ENCODE results near the gene TTC28. TPM values are rescaled to one million over a fixed set of nuclear protein-coding genes. Genes with fewer than 3 reads are reported as not detected.

TTC28 gene
- total RNA-seq, 1 experiment from 2014 or later, result 0.12 TPM

- no peak for TF ChIP-seq ZBTB33 (IDR thresholded peaks at IDR 0.05; ENCODE audit: extremely low read depth, insufficient replicate concordance, low read length)
- TF ChIP-seq SIN3A (IDR thresholded peaks at IDR 0.05; ENCODE audit: low read depth), result no peak
Measured at GRCh38 chr22:28024422-28024888, 655.2 kb downstream of the TTC28 start (continued).

GRCh38 chr22:28023774-28024173 is 655.9 kb downstream of the TTC28 start:
- no peak overlapping the region for H3K9ac ChIP-seq (ENCODE audit: low read length)
- H2AFZ ChIP-seq (ENCODE audit: low read depth, low read length, poor library complexity, severe bottlenecking), result no peak overlapping the region
- no TSS peak for BruUV-seq (replicated peaks)
- no peaks in the 10 kb centered on the region for H3K79me2 ChIP-seq (ENCODE audit: insufficient read depth, low read length)
- no peaks in the 10 kb centered on the region for H3K36me3 ChIP-seq (ENCODE audit: control insufficient read depth in 1 of 2, insufficient read depth in 2 of 2, low read length in 2 of 2)
- H4K20me1 ChIP-seq (ENCODE audit: insufficient read depth), result no peaks in the 10 kb centered on the region
- CTCF ChIA-PET, result no interaction called here
- intact Hi-C loops (cut with micrococcal nuclease), result no loop called here
- no peaks in the 10 kb centered on the region for H3K9me2 ChIP-seq (ENCODE audit: insufficient read depth)
- no peak overlapping the region for H3K4me3 ChIP-seq (replicated peaks in 1 of 2; ENCODE audit: low read depth in 1 of 2, low read length in 2 of 2)
- DNase-seq (ENCODE audit: low read depth, low spot score) (no peak), ATAC-seq (no peak)
- POLR2A ChIA-PET, result no interaction called here
- H3K4me1 ChIP-seq (ENCODE audit: control insufficient read depth in 1 of 2, insufficient read depth in 2 of 2, low read length in 2 of 2), result peaks cover 0 to 6% of the 10 kb centered on the region in 2 experiments; a peak in 1 of 4 replicates
- RAD21 ChIA-PET (ENCODE audit: low non-redundant PET in 1 of 2, low total read pairs in 2 of 2, uncharacterized antibody in 2 of 2, unreplicated experiment in 2 of 2), result no interaction called here
- no peaks in the 10 kb centered on the region for H3K9me3 ChIP-seq (ENCODE audit: control insufficient read depth in 1 of 2, insufficient read depth in 1 of 2, low read depth in 1 of 2, low read length in 2 of 2)
- no peak overlapping the region for H3K27ac ChIP-seq (ENCODE audit: low read depth, low read length)
- peaks cover 7% of the 10 kb centered on the region; the same call in 1 of the 2 replicates for H3K27me3 ChIP-seq (ENCODE audit: insufficient read depth, low read length)
- no peak overlapping the region for H3K4me2 ChIP-seq (ENCODE audit: low read length)
- no peak for TF ChIP-seq ZBTB33 (IDR thresholded peaks at IDR 0.05; ENCODE audit: extremely low read depth, insufficient replicate concordance, low read length)
- TF ChIP-seq CBX3 (IDR thresholded peaks at IDR 0.05; ENCODE audit: low read depth), result no peak
- TF ChIP-seq RAD21 (IDR thresholded peaks at IDR 0.05; ENCODE audit: low read depth), result no peak
- TF ChIP-seq POLR2A (IDR thresholded peaks at IDR 0.05; ENCODE audit: borderline replicate concordance, extremely low read depth, insufficient read depth, insufficient read length), result no peak
- TF ChIP-seq EZH2 (IDR thresholded peaks at IDR 0.05), result no peak
- no peak for TF ChIP-seq JUND (IDR thresholded peaks at IDR 0.05)
- no peak for TF ChIP-seq ELF1 (IDR thresholded peaks at IDR 0.05; ENCODE audit: borderline replicate concordance, low read depth)
- TF ChIP-seq SIN3A (IDR thresholded peaks at IDR 0.05; ENCODE audit: low read depth), result no peak
- no peak for TF ChIP-seq ZNF274 (IDR thresholded peaks at IDR 0.05; ENCODE audit: low read depth, low read length)
- TF ChIP-seq, protein P1, sequence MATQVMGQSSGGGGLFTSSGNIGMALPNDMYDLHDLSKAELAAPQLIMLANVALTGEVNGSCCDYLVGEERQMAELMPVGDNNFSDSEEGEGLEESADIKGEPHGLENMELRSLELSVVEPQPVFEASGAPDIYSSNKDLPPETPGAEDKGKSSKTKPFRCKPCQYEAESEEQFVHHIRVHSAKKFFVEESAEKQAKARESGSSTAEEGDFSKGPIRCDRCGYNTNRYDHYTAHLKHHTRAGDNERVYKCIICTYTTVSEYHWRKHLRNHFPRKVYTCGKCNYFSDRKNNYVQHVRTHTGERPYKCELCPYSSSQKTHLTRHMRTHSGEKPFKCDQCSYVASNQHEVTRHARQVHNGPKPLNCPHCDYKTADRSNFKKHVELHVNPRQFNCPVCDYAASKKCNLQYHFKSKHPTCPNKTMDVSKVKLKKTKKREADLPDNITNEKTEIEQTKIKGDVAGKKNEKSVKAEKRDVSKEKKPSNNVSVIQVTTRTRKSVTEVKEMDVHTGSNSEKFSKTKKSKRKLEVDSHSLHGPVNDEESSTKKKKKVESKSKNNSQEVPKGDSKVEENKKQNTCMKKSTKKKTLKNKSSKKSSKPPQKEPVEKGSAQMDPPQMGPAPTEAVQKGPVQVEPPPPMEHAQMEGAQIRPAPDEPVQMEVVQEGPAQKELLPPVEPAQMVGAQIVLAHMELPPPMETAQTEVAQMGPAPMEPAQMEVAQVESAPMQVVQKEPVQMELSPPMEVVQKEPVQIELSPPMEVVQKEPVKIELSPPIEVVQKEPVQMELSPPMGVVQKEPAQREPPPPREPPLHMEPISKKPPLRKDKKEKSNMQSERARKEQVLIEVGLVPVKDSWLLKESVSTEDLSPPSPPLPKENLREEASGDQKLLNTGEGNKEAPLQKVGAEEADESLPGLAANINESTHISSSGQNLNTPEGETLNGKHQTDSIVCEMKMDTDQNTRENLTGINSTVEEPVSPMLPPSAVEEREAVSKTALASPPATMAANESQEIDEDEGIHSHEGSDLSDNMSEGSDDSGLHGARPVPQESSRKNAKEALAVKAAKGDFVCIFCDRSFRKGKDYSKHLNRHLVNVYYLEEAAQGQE (IDR thresholded peaks at IDR 0.05; ENCODE audit: low read depth), result no peak
- no peak for TF ChIP-seq CTCF (IDR thresholded peaks at IDR 0.05 in 2 of 3, conservative IDR thresholded peaks at IDR 0.05 in 1 of 3; ENCODE audit: borderline replicate concordance in 1 of 3, insufficient read depth in 1 of 3, low read depth in 2 of 3, low read length in 2 of 3)
- TF ChIP-seq, protein P2, sequence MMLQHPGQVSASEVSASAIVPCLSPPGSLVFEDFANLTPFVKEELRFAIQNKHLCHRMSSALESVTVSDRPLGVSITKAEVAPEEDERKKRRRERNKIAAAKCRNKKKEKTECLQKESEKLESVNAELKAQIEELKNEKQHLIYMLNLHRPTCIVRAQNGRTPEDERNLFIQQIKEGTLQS (IDR thresholded peaks at IDR 0.05), result no peak
- no peak for TF ChIP-seq EZH2phosphoT487 (IDR thresholded peaks at IDR 0.05; ENCODE audit: borderline replicate concordance)
- TF ChIP-seq ZFX (IDR thresholded peaks at IDR 0.05), result no peak
- TF ChIP-seq SP1 (IDR thresholded peaks at IDR 0.05; ENCODE audit: low read depth), result no peak
- TF ChIP-seq SRF (IDR thresholded peaks at IDR 0.05; ENCODE audit: low read depth), result no peak
